Mesenchymal stem cell (in vitro differentiated cells and primary cell): ENCODE measurements around the gene SARDH.

Experiments
- DNase-seq: peaks from one replicate; pipeline ENCODE4 v3.0.0-alpha.2; 2013
- H2AFZ ChIP-seq: one replicate; pipeline ENCODE4 v1.6.1; 2013; ENCODE audit warnings: low read depth, mild to moderate bottlenecking, control low read depth, inconsistent platforms, low read length, moderate library complexity
- H2AK5ac ChIP-seq: 2 replicates; pipeline ENCODE4 v1.6.1; 2013; ENCODE audit warnings: low read length, moderate library complexity, mild to moderate bottlenecking, inconsistent platforms; ENCODE audit not compliant: severe bottlenecking
- H2BK120ac ChIP-seq: one replicate; pipeline ENCODE4 v1.6.1; 2013; ENCODE audit warnings: low read depth, mild to moderate bottlenecking, inconsistent platforms, low read length, moderate library complexity
- H2BK12ac ChIP-seq, 2 experiments: one replicate each; pipeline ENCODE4 v1.6.1; 2013; ENCODE audit warnings: inconsistent platforms in 2 of 2, low read length in 2 of 2, mild to moderate bottlenecking in 2 of 2, moderate library complexity in 2 of 2, control low read depth in 1 of 2
- H2BK15ac ChIP-seq: one replicate; pipeline ENCODE4 v1.6.1; 2013; ENCODE audit warnings: mild to moderate bottlenecking, low read depth, inconsistent platforms; ENCODE audit not compliant: poor library complexity, severe bottlenecking
- H2BK5ac ChIP-seq: 2 replicates; pipeline ENCODE4 v1.6.1; 2013; ENCODE audit warnings: low read depth, mild to moderate bottlenecking, low read length, control low read depth, inconsistent platforms; ENCODE audit not compliant: poor library complexity, severe bottlenecking
- H3K14ac ChIP-seq, 2 experiments: one replicate each; pipeline ENCODE4 v1.6.1; 2013; ENCODE audit warnings: inconsistent platforms in 2 of 2, low read length in 2 of 2, control low read depth in 1 of 2, mild to moderate bottlenecking in 1 of 2, moderate library complexity in 1 of 2
- H3K18ac ChIP-seq, 2 experiments: one replicate each; pipeline ENCODE4 v1.6.1; 2013; ENCODE audit warnings: inconsistent platforms in 2 of 2, low read length in 2 of 2, control low read depth in 1 of 2, low read depth in 1 of 2, mild to moderate bottlenecking in 1 of 2
- H3K23ac ChIP-seq, 2 experiments: one replicate each; pipeline ENCODE4 v1.6.1; 2013; ENCODE audit warnings: inconsistent platforms in 2 of 2, low read length in 2 of 2, mild to moderate bottlenecking in 2 of 2, moderate library complexity in 2 of 2, control low read depth in 1 of 2
- H3K27ac ChIP-seq: 2 replicates; pipeline ENCODE4 v1.5.1; 2013; ENCODE audit warnings: mild to moderate bottlenecking, moderate library complexity, low read length, control low read depth, inconsistent platforms; ENCODE audit not compliant: poor library complexity, severe bottlenecking
- H3K27me3 ChIP-seq, 2 experiments: 2 replicates each; pipeline versions ENCODE4 v1.6.1 to v1.7.0; 2013; ENCODE audit warnings: low read length in 2 of 2, mild to moderate bottlenecking in 2 of 2, moderate library complexity in 2 of 2, control low read depth in 1 of 2, inconsistent platforms in 1 of 2; ENCODE audit not compliant: control insufficient read depth in 1 of 2, insufficient read depth in 1 of 2
- H3K36me3 ChIP-seq, 2 experiments: 2 replicates each; pipeline versions ENCODE4 v1.6.1 to v1.7.0; 2013; ENCODE audit warnings: low read length in 2 of 2, control low read depth in 1 of 2, inconsistent platforms in 1 of 2, low read depth in 1 of 2, mild to moderate bottlenecking in 1 of 2; ENCODE audit not compliant: insufficient read depth in 2 of 2, control insufficient read depth in 1 of 2
- H3K4ac ChIP-seq, 2 experiments: one replicate each; pipeline ENCODE4 v1.6.1; 2013; ENCODE audit warnings: inconsistent platforms in 2 of 2, low read length in 2 of 2, mild to moderate bottlenecking in 2 of 2, moderate library complexity in 2 of 2, control low read depth in 1 of 2, low read depth in 1 of 2
- H3K4me1 ChIP-seq: 2 replicates; pipeline ENCODE4 v1.6.1; 2013; ENCODE audit warnings: low read depth, low read length, control low read depth; ENCODE audit not compliant: control insufficient read depth, insufficient read depth
- H3K4me2 ChIP-seq: 2 replicates; pipeline ENCODE4 v1.6.1; 2013; ENCODE audit warnings: low read length, mild to moderate bottlenecking, inconsistent platforms; ENCODE audit not compliant: poor library complexity, severe bottlenecking
- H3K4me3 ChIP-seq, 2 experiments: 2 replicates each; pipeline versions ENCODE4 v1.5.1 to v1.7.0; 2013; ENCODE audit warnings: low read length in 2 of 2, mild to moderate bottlenecking in 2 of 2, control low read depth in 1 of 2, low read depth in 1 of 2; ENCODE audit not compliant: insufficient read depth in 1 of 2
- H3K79me1 ChIP-seq: replicated peaks from 2 replicates; pipeline ENCODE4 v1.6.1; 2013; ENCODE audit warnings: mild to moderate bottlenecking, control low read depth, low read length, inconsistent platforms; ENCODE audit not compliant: poor library complexity, severe bottlenecking
- H3K9ac ChIP-seq: 2 replicates; pipeline ENCODE4 v1.7.0; 2013; ENCODE audit warnings: mild to moderate bottlenecking, low read length, moderate library complexity
- H3K9me3 ChIP-seq: 2 replicates; pipeline ENCODE4 v1.7.0; 2013; ENCODE audit warnings: mild to moderate bottlenecking, low read length; ENCODE audit not compliant: control insufficient read depth
- H4K8ac ChIP-seq: one replicate; pipeline ENCODE4 v1.6.1; 2013; ENCODE audit warnings: inconsistent platforms, mild to moderate bottlenecking, low read length, moderate library complexity
- H4K91ac ChIP-seq: one replicate; pipeline ENCODE4 v1.6.1; 2013; ENCODE audit warnings: mild to moderate bottlenecking, low read length, inconsistent platforms
- WGBS: methylation state at CpG from one replicate; pipeline ENCODE4 v1.1.7; 2013; ENCODE audit warnings: mixed read lengths; 5-methylcytosine and 5-hydroxymethylcytosine counted together

The SARDH gene

DNA sequence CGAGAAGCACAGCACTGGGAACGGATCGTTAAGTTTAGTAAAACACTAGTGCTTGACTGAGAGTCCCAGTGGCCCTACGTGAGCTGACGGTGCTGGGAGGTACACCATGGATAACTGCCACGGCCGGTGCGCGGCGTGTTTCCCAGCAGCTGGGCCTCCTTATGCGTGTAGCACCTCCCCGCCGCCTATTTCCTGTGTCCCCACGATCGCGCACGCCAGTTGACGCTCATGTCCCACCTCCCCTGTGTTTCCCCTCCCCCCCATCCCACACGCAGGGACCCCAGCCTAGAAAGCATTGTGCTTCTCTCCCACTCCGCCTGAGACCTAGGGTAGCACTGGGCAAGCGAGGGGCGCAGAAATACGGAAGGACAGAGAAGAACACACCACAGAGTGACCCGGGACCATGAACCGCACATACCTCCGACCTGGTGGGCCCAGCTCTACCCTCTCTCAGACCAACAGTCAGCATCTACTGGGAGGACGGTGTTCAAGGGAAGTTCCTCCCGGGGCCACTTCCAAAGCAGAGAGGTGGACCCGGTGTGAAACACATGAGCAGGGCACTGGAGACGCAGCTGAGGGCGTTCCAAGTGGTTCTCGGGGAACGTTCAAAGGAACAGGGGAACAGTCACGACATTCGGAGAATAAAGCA lies 56.4 kb downstream of the SARDH start:
- Histone ChIP-seq H2BK15ac (no peak overlapping the region), H4K91ac (no peak overlapping the region), H3K23ac (no peak overlapping the region), H3K4ac (no peak overlapping the region), H3K79me1 (no peaks in the 10 kb centered on the region), H2BK12ac (peak overlapping the region in 1 of 2 experiments; percentile 4), H2AFZ (no peak overlapping the region), H3K9ac (no peak overlapping the region), H4K8ac (no peak overlapping the region), H3K4me2 (no peak overlapping the region), H3K27ac (no peak overlapping the region), H3K36me3 (no peaks in the 10 kb centered on the region), H3K14ac (no peak overlapping the region), H2BK120ac (no peak overlapping the region), H3K4me1 (peaks cover 5% of the 10 kb centered on the region), H2BK5ac (no peak overlapping the region), H3K18ac (peak overlapping the region in 1 of 2 experiments; percentile 1), H3K27me3 (peaks cover 26 to 86% of the 10 kb centered on the region in 2 experiments), H3K9me3 (no peaks in the 10 kb centered on the region), H2AK5ac (no peak overlapping the region), H3K4me3 (no peak overlapping the region)
- WGBS: 95% methylated on average over 35 of the region's 35 CpGs
- DNase-seq: no peak

DNA sequence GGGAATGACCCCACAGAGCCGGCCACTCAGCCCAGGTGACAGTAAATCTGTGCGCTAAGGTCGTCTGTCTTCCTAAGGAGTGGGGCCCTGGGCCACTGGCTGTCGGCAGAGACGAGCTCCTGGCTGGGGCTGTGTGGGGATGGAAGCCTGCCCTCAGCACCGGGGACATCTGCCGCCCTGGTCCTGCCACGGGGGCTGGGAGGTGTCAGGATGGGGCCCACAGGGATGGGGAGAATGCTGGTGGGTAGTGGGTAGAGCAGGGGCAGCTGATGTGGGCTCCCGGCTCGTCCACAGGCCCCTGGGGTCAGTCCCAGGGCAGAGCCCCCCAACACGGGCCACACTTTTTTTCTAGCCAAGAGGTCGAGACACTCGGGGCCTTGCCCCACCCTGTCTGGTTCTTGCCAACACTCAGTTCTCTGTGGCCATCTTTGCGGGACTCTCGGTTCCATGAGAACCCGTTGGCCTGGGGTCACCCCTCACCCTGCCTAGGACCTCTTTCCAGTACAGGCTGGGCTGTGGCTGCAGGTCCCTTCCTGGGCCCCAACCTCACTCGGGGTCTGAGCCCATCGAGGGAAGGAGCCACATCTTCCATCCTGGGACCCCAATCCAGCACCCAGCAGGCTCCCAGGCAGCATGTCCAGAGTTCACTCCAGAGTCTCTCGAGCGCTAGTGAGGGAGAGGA lies 57.0 kb downstream of the SARDH start:
- H2AFZ ChIP-seq: no peak overlapping the region
- peaks cover 5% of the 10 kb centered on the region for H3K4me1 ChIP-seq
- no peak overlapping the region for H3K14ac ChIP-seq
- H2BK120ac ChIP-seq: no peak overlapping the region
- H3K4me3 ChIP-seq: no peak overlapping the region
- H3K4ac ChIP-seq: no peak overlapping the region
- DNase-seq: no peak
- no peak overlapping the region for H4K8ac ChIP-seq
- no peak overlapping the region for H3K18ac ChIP-seq
- no peak overlapping the region for H3K23ac ChIP-seq
- H3K79me1 ChIP-seq: no peaks in the 10 kb centered on the region
- H3K9me3 ChIP-seq: no peaks in the 10 kb centered on the region
- WGBS: 92% methylated on average over 20 of the region's 20 CpGs
- no peak overlapping the region for H3K4me2 ChIP-seq
- H3K36me3 ChIP-seq: no peaks in the 10 kb centered on the region
- H2BK15ac ChIP-seq: peak overlapping the region; percentile 21
- peaks cover 32 to 86% of the 10 kb centered on the region in 2 experiments for H3K27me3 ChIP-seq
- H2BK12ac ChIP-seq: peak overlapping the region; percentile 29 to 50
- H3K9ac ChIP-seq: no peak overlapping the region
- H2AK5ac ChIP-seq: no peak overlapping the region
- no peak overlapping the region for H3K27ac ChIP-seq
- no peak overlapping the region for H2BK5ac ChIP-seq
- peak overlapping the region; percentile 60 for H4K91ac ChIP-seq

GRCh38 chr9:133680250-133680975 lies 57.7 kb downstream of the SARDH start:
- Histone ChIP-seq H4K8ac (no peak overlapping the region), H2BK120ac (no peak overlapping the region), H2AFZ (no peak overlapping the region), H3K79me1 (no peaks in the 10 kb centered on the region), H3K14ac (no peak overlapping the region), H2BK5ac (no peak overlapping the region), H3K4me2 (no peak overlapping the region), H3K36me3 (no peaks in the 10 kb centered on the region), H2BK15ac (peak overlapping the region; percentile 74), H2BK12ac (peak overlapping the region in 1 of 2 experiments; percentile 29), H2AK5ac (no peak overlapping the region), H3K27me3 (peaks cover 38 to 86% of the 10 kb centered on the region in 2 experiments), H4K91ac (peak overlapping the region; percentile 9), H3K4me1 (peaks cover 5% of the 10 kb centered on the region), H3K9me3 (no peaks in the 10 kb centered on the region), H3K27ac (no peak overlapping the region), H3K9ac (no peak overlapping the region), H3K23ac (peak overlapping the region in 1 of 2 experiments; percentile 9), H3K4me3 (no peak overlapping the region), H3K4ac (no peak overlapping the region), H3K18ac (no peak overlapping the region)
- no peak for DNase-seq
- WGBS: 82% methylated on average over 21 of the region's 21 CpGs

- H3K4ac ChIP-seq: no peak overlapping the region
- peak overlapping the region; percentile 8 for H3K9ac ChIP-seq
- no peaks in the 10 kb centered on the region for H3K36me3 ChIP-seq
- H3K27ac ChIP-seq: no peak overlapping the region
- peaks cover 43 to 85% of the 10 kb centered on the region in 2 experiments for H3K27me3 ChIP-seq
- no peak overlapping the region for H3K18ac ChIP-seq
- no peaks in the 10 kb centered on the region for H3K79me1 ChIP-seq
- H3K23ac ChIP-seq: no peak overlapping the region
- H3K9me3 ChIP-seq: no peaks in the 10 kb centered on the region
- H2AK5ac ChIP-seq: no peak overlapping the region
- H3K4me1 ChIP-seq: peaks cover 5% of the 10 kb centered on the region
- no peak overlapping the region for H2BK120ac ChIP-seq
- H2AFZ ChIP-seq: no peak overlapping the region
- H2BK5ac ChIP-seq: no peak overlapping the region
- no peak overlapping the region for H2BK15ac ChIP-seq
- WGBS: 91% methylated on average over 32 of the region's 35 CpGs
- peak overlapping the region in 1 of 2 experiments; percentile 58 for H3K4me3 ChIP-seq
- DNase-seq: no peak
- no peak overlapping the region for H3K4me2 ChIP-seq
- no peak overlapping the region for H3K14ac ChIP-seq
- peak overlapping the region in 1 of 2 experiments; percentile 18 for H2BK12ac ChIP-seq
- H4K8ac ChIP-seq: no peak overlapping the region
- no peak overlapping the region for H4K91ac ChIP-seq
Observed at GRCh38 chr9:133679466-133680061, 58.6 kb downstream of the SARDH start.
